ENCODE results near the gene XCR1.
"Not testable (repeated sequence)": the region's sequence is repeated elsewhere in the genome, so short reads cannot be mapped to it uniquely, and the experiment has no call there.

- not testable (repeated sequence) for TF ChIP-seq CTCF, POLR2A (IDR thresholded peaks at IDR 0.05)
Observed at GRCh38 chr3:46046231-46046630, 18.9 kb upstream of the XCR1 start.
